Upper lobe of left lung (tissue), 6 donors: ENCODE results near the gene OR2AG1. TPM values are rescaled to one million over a fixed set of nuclear protein-coding genes. Genes with fewer than 3 reads are reported as not detected.
A peak's percentile ranks its signal among the peaks of the same experiment; 100 is the strongest.

Source experiments
- ATAC-seq, 2 donors: fragments of 200-7000 bp; cut with Tn5 transposase; one replicate each; pipeline ENCODE4 v1.9.1; 2022; ENCODE audit warnings: mild to moderate bottlenecking in 2 of 2, moderate library complexity in 2 of 2; ENCODE audit not compliant: low FRiP score in 2 of 2
- DNase-seq, 2 donors: peaks; one replicate each; pipeline ENCODE4 v3.0.0-alpha.2; 2019 to 2020
- H3K27ac ChIP-seq, 4 donors: fragments of 200-600 bp; sonication (generic); one replicate each; pipeline ENCODE4 v1.5.1; 2016 to 2019
- H3K27me3 ChIP-seq, 4 donors: fragments of 200-600 bp; sonication (generic); one replicate each; pipeline ENCODE4 v1.5.1; 2017 to 2019
- H3K36me3 ChIP-seq, 4 donors: fragments of 200-600 bp; sonication (generic); one replicate each; pipeline ENCODE4 v1.5.1; 2016 to 2019
- H3K4me1 ChIP-seq, 4 donors: fragments of 200-600 bp; sonication (generic); one replicate each; pipeline ENCODE4 v1.5.1; 2018 to 2019
- H3K4me3 ChIP-seq, 4 donors: fragments of 200-600 bp; sonication (generic); one replicate each; pipeline ENCODE4 v1.5.1; 2017 to 2019; ENCODE audit warnings: mild to moderate bottlenecking in 2 of 4, moderate library complexity in 1 of 4
- H3K9me3 ChIP-seq, 4 donors: fragments of 200-600 bp; sonication (generic); one replicate each; pipeline ENCODE4 v1.5.1; 2018 to 2019
- EP300 ChIP-seq, 4 donors: sonication (generic); formaldehyde crosslinking; IDR thresholded peaks; one replicate each; pipeline ENCODE4 v1.5.1; 2017; ENCODE audit warnings: antibody characterized with exemption in 4 of 4, control low read depth in 2 of 4
- POLR2A ChIP-seq, 4 donors: fragments of 450-650 bp; IDR thresholded peaks; one replicate each; pipeline ENCODE4 v1.5.1; 2016 to 2017; ENCODE audit warnings: antibody characterized with exemption in 4 of 4, mild to moderate bottlenecking in 2 of 4
- POLR2AphosphoS5 ChIP-seq, 2 donors: sonication (generic); formaldehyde crosslinking; IDR thresholded peaks; one replicate each; pipeline ENCODE4 v1.5.1; 2017; ENCODE audit warnings: antibody characterized with exemption in 2 of 2
- WGBS, 2 donors: methylation state at CpG; one replicate each; pipeline ENCODE4 v1.1.5; 2017 to 2018; 5-methylcytosine and 5-hydroxymethylcytosine counted together
- total RNA-seq, 6 donors: library from RNA; depleted of rRNA in 4 of 6; stranded (reverse); fragments of >200 nt in 4 of 6; gene quantifications; one replicate each; pipeline versions ENCODE4 v1.1.0 to v1.2.1, GENCODE V29; 2016 to 2021
- TF ChIP-seq, protein P1 (sequence below), 6 experiments: fragments of 450-650 bp in 4 of 6; fragments of 200-600 bp in 2 of 6; sonication (generic) in 2 of 6; IDR thresholded peaks; one replicate each; pipeline ENCODE4 v1.5.1; 2016 to 2019; ENCODE audit warnings: antibody characterized with exemption in 6 of 6
- donor health status: DM: no; HTN: no; CAD: no; lungs with moderate emphysema.
- donor health status: DM: no; HTN: yes; CAD: no; lungs with severe emphysema.

The OR2AG1 gene
- total RNA-seq, 6 donors from 2014 or later: not detected

DNA sequence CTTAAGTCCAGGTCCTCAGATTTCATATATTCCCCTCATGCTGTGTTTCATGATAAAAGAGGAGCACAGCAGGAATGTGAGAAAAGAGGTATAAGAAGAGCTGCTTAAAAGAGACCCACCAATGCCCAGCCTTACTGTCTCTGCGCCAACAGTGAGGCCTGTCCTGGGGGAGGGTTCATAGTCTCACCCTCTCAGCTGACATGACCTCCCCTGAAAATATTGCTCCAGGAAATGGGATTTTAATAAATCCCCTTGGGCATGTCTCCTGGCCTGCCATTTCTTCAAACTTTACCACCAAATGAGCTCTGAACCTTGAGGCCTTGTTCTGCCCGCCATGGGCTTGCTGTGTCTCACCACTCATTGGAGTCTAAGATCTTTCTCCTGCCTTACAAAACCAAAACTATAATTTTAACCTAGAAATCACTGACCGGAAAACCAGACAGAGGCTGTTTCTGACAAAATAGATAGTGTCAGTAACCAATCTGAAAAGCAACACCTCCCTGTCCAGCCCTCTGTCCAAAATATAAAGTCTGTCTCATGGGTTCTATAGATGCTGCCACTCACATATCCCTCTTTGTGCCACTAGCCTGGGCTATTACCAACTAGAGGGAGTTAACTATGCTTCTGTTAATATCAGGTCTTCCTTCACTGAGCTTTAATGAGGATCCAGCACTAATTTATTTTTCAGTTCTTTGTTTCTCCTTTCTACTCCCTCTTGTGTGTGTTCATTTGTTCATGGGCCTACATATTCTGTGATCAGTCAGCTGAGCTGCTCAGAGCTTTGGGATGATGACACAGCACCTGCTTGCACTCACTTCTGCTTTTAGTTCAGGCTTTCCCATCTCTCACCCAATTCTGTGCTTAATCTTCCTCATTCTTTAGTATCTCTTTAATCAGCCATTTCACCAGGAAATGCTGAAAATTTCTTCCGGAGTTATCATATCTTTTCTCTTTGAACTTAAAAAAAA is 10.6 kb upstream of the OR2AG1 start, which contains the start of gene OR2AG2:
Gene OR2AG2, minus strand, starts transcription at position 51 of the 968 bp plus-strand sequence. CDS start 3,019 bp downstream, outside the sequence.
- no peaks in the 10 kb centered on the region for H3K27me3 ChIP-seq
- no peak within 1 kb of the TSS for H3K4me3 ChIP-seq
- no peaks in the 10 kb centered on the region for H3K36me3 ChIP-seq
- peak within 1 kb of the TSS in 1 of 4 donors; percentile 11 for H3K27ac ChIP-seq
- DNase-seq (peak in 1 of 2 donors; percentile 33), ATAC-seq (peak in 1 of 2 donors; percentile 86)
- WGBS, 2 donors: 62 to 81% methylated on average over 3 to 4 of the region's 4 CpGs
- TF ChIP-seq, protein P1, sequence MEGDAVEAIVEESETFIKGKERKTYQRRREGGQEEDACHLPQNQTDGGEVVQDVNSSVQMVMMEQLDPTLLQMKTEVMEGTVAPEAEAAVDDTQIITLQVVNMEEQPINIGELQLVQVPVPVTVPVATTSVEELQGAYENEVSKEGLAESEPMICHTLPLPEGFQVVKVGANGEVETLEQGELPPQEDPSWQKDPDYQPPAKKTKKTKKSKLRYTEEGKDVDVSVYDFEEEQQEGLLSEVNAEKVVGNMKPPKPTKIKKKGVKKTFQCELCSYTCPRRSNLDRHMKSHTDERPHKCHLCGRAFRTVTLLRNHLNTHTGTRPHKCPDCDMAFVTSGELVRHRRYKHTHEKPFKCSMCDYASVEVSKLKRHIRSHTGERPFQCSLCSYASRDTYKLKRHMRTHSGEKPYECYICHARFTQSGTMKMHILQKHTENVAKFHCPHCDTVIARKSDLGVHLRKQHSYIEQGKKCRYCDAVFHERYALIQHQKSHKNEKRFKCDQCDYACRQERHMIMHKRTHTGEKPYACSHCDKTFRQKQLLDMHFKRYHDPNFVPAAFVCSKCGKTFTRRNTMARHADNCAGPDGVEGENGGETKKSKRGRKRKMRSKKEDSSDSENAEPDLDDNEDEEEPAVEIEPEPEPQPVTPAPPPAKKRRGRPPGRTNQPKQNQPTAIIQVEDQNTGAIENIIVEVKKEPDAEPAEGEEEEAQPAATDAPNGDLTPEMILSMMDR (IDR thresholded peaks at IDR 0.05): no peak
- no peak for TF ChIP-seq POLR2A (IDR thresholded peaks at IDR 0.05)
- no peak for TF ChIP-seq EP300 (IDR thresholded peaks at IDR 0.05)
- TF ChIP-seq POLR2AphosphoS5 (IDR thresholded peaks at IDR 0.05): no peak
- H3K4me1 ChIP-seq: no peaks in the 10 kb centered on the region
- no peaks in the 10 kb centered on the region for H3K9me3 ChIP-seq

DNA sequence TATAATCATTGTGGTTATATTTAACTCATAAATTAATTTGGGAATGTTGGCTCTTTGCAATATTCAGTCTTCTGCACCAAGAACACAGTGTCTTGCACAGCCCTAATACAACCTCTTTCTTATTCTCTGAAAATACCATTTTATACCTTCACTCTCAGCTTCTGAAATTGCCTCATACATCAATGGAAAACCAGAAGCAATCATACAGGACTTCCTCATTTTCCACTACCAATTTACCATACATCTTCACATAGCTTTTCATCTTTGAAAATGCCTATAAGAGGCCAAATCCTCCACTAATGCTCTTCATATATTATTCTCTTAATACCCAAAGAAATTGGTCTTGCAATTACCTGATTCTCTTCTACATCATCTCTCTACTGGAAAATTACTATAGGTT is 4.3 kb upstream of the OR2AG1 start:
- no peak for ATAC-seq
- H3K4me3 ChIP-seq: no peak overlapping the region
- H3K27me3 ChIP-seq: no peaks in the 10 kb centered on the region

DNA sequence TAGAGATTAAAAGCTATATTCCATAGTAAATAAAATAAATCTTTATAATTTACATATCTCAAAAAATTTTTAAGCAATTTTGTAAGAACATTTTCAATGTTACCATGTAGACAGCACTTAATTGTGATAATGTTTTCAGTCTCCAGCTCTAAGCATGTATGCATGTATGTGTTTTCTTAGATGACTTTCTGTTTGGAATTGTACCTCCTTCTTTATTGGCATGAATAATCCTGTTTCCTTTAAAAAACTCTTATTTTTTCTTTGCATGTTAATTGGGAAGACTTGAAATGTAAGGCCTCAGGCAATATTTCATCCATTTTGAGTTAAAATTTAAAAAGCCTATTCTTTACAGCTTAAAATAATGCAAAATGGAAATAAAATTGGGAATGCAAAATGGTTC is 2.0 kb upstream of the OR2AG1 start:
- Histone ChIP-seq H3K27ac (no peak overlapping the region), H3K36me3 (no peaks in the 10 kb centered on the region), H3K4me3 (no peak overlapping the region), H3K9me3 (no peaks in the 10 kb centered on the region), H3K4me1 (no peaks in the 10 kb centered on the region), H3K27me3 (no peaks in the 10 kb centered on the region)
- DNase-seq (no peak), ATAC-seq (no peak)
- TF ChIP-seq, protein P1 (IDR thresholded peaks at IDR 0.05): no peak
- TF ChIP-seq POLR2A (IDR thresholded peaks at IDR 0.05) (no peak), POLR2AphosphoS5 (IDR thresholded peaks at IDR 0.05) (no peak), EP300 (IDR thresholded peaks at IDR 0.05) (no peak)

More for the DNA sequence above, 4.3 kb upstream of the OR2AG1 start:
- DNase-seq: no peak
- Histone ChIP-seq H3K4me1 (no peaks in the 10 kb centered on the region), H3K9me3 (no peaks in the 10 kb centered on the region), H3K27ac (no peak overlapping the region), H3K36me3 (no peaks in the 10 kb centered on the region)
- TF ChIP-seq EP300 (IDR thresholded peaks at IDR 0.05) (no peak), POLR2A (IDR thresholded peaks at IDR 0.05) (no peak), POLR2AphosphoS5 (IDR thresholded peaks at IDR 0.05) (no peak)
- TF ChIP-seq, protein P1 (IDR thresholded peaks at IDR 0.05): no peak

DNA sequence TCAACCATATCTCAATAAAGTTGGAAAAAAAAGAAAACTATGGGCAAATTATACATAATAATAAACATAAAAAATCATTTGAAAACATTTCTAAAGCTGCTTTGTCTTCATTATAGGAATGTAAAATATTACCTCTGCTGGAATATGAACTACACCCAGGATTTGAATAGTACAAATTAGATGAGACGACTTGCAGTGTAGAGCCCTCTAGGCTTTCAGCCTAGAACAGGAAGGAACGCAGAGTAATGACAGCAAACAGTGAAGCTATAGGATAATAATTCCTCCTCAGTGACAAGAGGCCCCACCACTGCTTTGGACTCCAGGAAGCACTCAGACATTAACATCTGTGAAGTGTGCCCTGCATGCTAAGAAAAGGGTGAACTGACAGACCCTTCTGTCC is 7.7 kb downstream of the OR2AG1 start:
- H3K27ac ChIP-seq: no peak overlapping the region
- TF ChIP-seq POLR2A (IDR thresholded peaks at IDR 0.05) (no peak), POLR2AphosphoS5 (IDR thresholded peaks at IDR 0.05) (no peak), EP300 (IDR thresholded peaks at IDR 0.05) (no peak)
- TF ChIP-seq, protein P1 (IDR thresholded peaks at IDR 0.05): no peak
- H3K36me3 ChIP-seq: no peaks in the 10 kb centered on the region
- H3K4me1 ChIP-seq: no peaks in the 10 kb centered on the region
- no peak for DNase-seq
- no peaks in the 10 kb centered on the region for H3K27me3 ChIP-seq
- WGBS, 2 donors: 56 to 64% methylated on average over 2 of the region's 2 CpGs
- ATAC-seq: no peak
- no peaks in the 10 kb centered on the region for H3K9me3 ChIP-seq
- H3K4me3 ChIP-seq: no peak overlapping the region
